H1 (cell line): ENCODE results near the gene MAFF. TPM values are rescaled to one million over a fixed set of nuclear protein-coding genes. Genes with fewer than 3 reads are reported as not detected.

Source experiments
- CTCF ChIA-PET: fragments of 300-600 bp; sonication (Branson Sonifier 250); formaldehyde crosslinking; loops from one replicate; lab custom pipeline; 2021; ENCODE audit not compliant: partially characterized antibody; lab: Charles Lee
- POLR2A ChIA-PET: fragments of 300-600 bp; sonication (Branson Sonifier 250); formaldehyde crosslinking; loops from one replicate; lab custom pipeline; 2021; ENCODE audit warnings: inconsistent platforms; ENCODE audit not compliant: partially characterized antibody; lab: Charles Lee
- DNase-seq, 2 experiments: peaks; one replicate each; pipeline versions ENCODE4 v3.0.0 to v3.0.0-alpha.2; 2010 to 2022; ENCODE audit warnings: low spot score in 2 of 2, low read depth in 1 of 2, mixed read lengths in 1 of 2
- FAIRE-seq: peaks from 2 replicates; lab custom pipeline; 2011; peaks lifted over from hg19 to GRCh38; lab: Jason Lieb, UNC
- H2AFZ ChIP-seq: 2 replicates; pipeline ENCODE4 v1.8.1; 2012; ENCODE audit warnings: low read length, inconsistent platforms
- H2AK5ac ChIP-seq: 2 replicates; pipeline ENCODE4 v1.6.1; 2013; ENCODE audit warnings: low read depth, low read length
- H2BK120ac ChIP-seq: replicated peaks from 2 replicates; pipeline ENCODE3; 2013; ENCODE audit warnings: low read depth, low read length, inconsistent platforms
- H2BK12ac ChIP-seq: 2 replicates; pipeline ENCODE4 v1.6.1; 2013; ENCODE audit warnings: low read depth, low read length
- H2BK15ac ChIP-seq: 2 replicates; pipeline ENCODE4 v1.6.1; 2013; ENCODE audit warnings: low read length
- H2BK20ac ChIP-seq: 2 replicates; pipeline ENCODE4 v1.6.1; 2013; ENCODE audit warnings: low read length
- H2BK5ac ChIP-seq: 2 replicates; pipeline ENCODE4 v1.6.1; 2013; ENCODE audit warnings: low read depth, low read length
- H3K14ac ChIP-seq: 2 replicates; pipeline ENCODE4 v1.6.1; 2013; ENCODE audit warnings: inconsistent platforms; ENCODE audit not compliant: insufficient read length
- H3K18ac ChIP-seq: 2 replicates; pipeline ENCODE4 v1.6.1; 2013; ENCODE audit warnings: low read length; ENCODE audit errors: extremely low read depth
- H3K23ac ChIP-seq: 2 replicates; pipeline ENCODE4 v1.6.1; 2013; ENCODE audit warnings: inconsistent platforms; ENCODE audit not compliant: insufficient read length
- H3K23me2 ChIP-seq: 2 replicates; pipeline ENCODE4 v1.6.1; 2013; ENCODE audit warnings: low read depth, low read length
- H3K27ac ChIP-seq: 2 replicates; pipeline ENCODE4 v1.6.1; 2011; ENCODE audit warnings: low read depth, low read length, inconsistent platforms
- H3K27me3 ChIP-seq, 4 experiments: replicated peaks in 1 of 4; 1 replicate in 1 of 4; 2 replicates in 3 of 4; pipeline versions ENCODE4 v1.6.1 to v1.8.1; 2011 to 2013; ENCODE audit warnings: low read length in 3 of 4, mild to moderate bottlenecking in 3 of 4, inconsistent platforms in 2 of 4, mixed read lengths in 2 of 4, moderate library complexity in 1 of 4; ENCODE audit not compliant: control insufficient read depth in 3 of 4, insufficient read depth in 3 of 4; ENCODE audit errors: extremely low read depth in 1 of 4
- H3K36me3 ChIP-seq, 4 experiments: 2 replicates each; pipeline versions ENCODE4 v1.6.1 to v1.8.1; 2011 to 2013; ENCODE audit warnings: mild to moderate bottlenecking in 4 of 4, low read length in 3 of 4, moderate library complexity in 2 of 4, control low read depth in 1 of 4, inconsistent platforms in 1 of 4; ENCODE audit not compliant: insufficient read depth in 4 of 4, control insufficient read depth in 2 of 4
- H3K4ac ChIP-seq: replicated peaks from 2 replicates; pipeline ENCODE3; 2013; ENCODE audit warnings: low read length, low read depth, mixed read lengths, inconsistent platforms; ENCODE audit not compliant: insufficient read length
- H3K4me1 ChIP-seq, 4 experiments: replicated peaks in 1 of 4; 1 replicate in 1 of 4; 2 replicates in 3 of 4; pipeline versions ENCODE4 v1.6.1 to v1.8.1; 2011 to 2013; ENCODE audit warnings: low read length in 3 of 4, inconsistent platforms in 2 of 4, mixed read lengths in 1 of 4; ENCODE audit not compliant: insufficient read depth in 4 of 4, control insufficient read depth in 3 of 4
- H3K4me2 ChIP-seq, 2 experiments: 2 replicates each; pipeline versions ENCODE4 v1.6.1 to v1.8.1; 2011 to 2013; ENCODE audit warnings: low read depth in 2 of 2, low read length in 2 of 2, control low read depth in 1 of 2, inconsistent platforms in 1 of 2, mild to moderate bottlenecking in 1 of 2; ENCODE audit not compliant: insufficient read depth in 1 of 2
- H3K4me3 ChIP-seq, 4 experiments: fragments of 200-600, 300-600 bp in 1 of 4; sonication (generic), shearing (Covaris generic), sonication (Bioruptor Twin) in 1 of 4; 2 replicates each; pipeline versions ENCODE4 v1.5.1 to v1.8.1; 2011 to 2016; ENCODE audit warnings: low read length in 4 of 4, low read depth in 3 of 4, control low read depth in 2 of 4, inconsistent platforms in 2 of 4, mild to moderate bottlenecking in 2 of 4, mixed read lengths in 1 of 4, moderate library complexity in 1 of 4; ENCODE audit not compliant: insufficient read depth in 2 of 4; ENCODE audit errors: extremely low read depth in 1 of 4
- H3K56ac ChIP-seq: replicated peaks from 2 replicates; pipeline ENCODE3; 2013; ENCODE audit warnings: low read depth, mild to moderate bottlenecking, mixed read lengths, low read length, inconsistent platforms; ENCODE audit not compliant: insufficient read length
- H3K79me1 ChIP-seq: 2 replicates; pipeline ENCODE4 v1.6.1; 2013; ENCODE audit warnings: low read depth, low read length, control low read depth
- H3K79me2 ChIP-seq, 2 experiments: 2 replicates each; pipeline versions ENCODE4 v1.6.1 to v1.8.1; 2012 to 2013; ENCODE audit warnings: low read length in 2 of 2, mild to moderate bottlenecking in 2 of 2, inconsistent platforms in 1 of 2; ENCODE audit not compliant: insufficient read depth in 2 of 2, control insufficient read depth in 1 of 2
- H3K9ac ChIP-seq, 4 experiments: replicated peaks in 1 of 4; 1 replicate in 1 of 4; 2 replicates in 3 of 4; pipeline versions ENCODE4 v1.6.1 to v1.8.1; 2011 to 2013; ENCODE audit warnings: low read depth in 3 of 4, low read length in 3 of 4, control low read depth in 2 of 4, mild to moderate bottlenecking in 2 of 4, moderate library complexity in 2 of 4, inconsistent platforms in 1 of 4; ENCODE audit errors: extremely low read depth in 1 of 4
- H3K9me3 ChIP-seq, 2 experiments: 2 replicates each; pipeline versions ENCODE4 v1.6.1 to v1.8.1; 2012 to 2013; ENCODE audit warnings: mild to moderate bottlenecking in 2 of 2, moderate library complexity in 2 of 2, control low read depth in 1 of 2, inconsistent platforms in 1 of 2, low read depth in 1 of 2, low read length in 1 of 2, mixed read lengths in 1 of 2; ENCODE audit not compliant: insufficient read depth in 2 of 2
- H4K20me1 ChIP-seq, 2 experiments: replicated peaks in 1 of 2; 2 replicates each; pipeline versions ENCODE3 to v1.8.1; 2011 to 2013; ENCODE audit warnings: inconsistent platforms in 2 of 2, low read length in 2 of 2, mild to moderate bottlenecking in 1 of 2; ENCODE audit not compliant: insufficient read depth in 2 of 2, control insufficient read depth in 1 of 2
- H4K5ac ChIP-seq: 2 replicates; pipeline ENCODE4 v1.6.1; 2013; ENCODE audit warnings: low read length, low read depth, mixed read lengths, inconsistent platforms; ENCODE audit not compliant: insufficient read length
- H4K8ac ChIP-seq: 2 replicates; pipeline ENCODE4 v1.8.0; 2013; ENCODE audit warnings: mild to moderate bottlenecking, moderate library complexity, low read length, inconsistent platforms; ENCODE audit not compliant: insufficient read depth; ENCODE audit errors: extremely low read depth
- H4K91ac ChIP-seq: replicated peaks from 2 replicates; pipeline ENCODE3; 2013; ENCODE audit warnings: low read length, mixed read lengths, inconsistent platforms; ENCODE audit not compliant: insufficient read length
- ASH2L ChIP-seq: fragments of 200-600, 300-600 bp; sonication (generic); IDR thresholded peaks from one replicate; pipeline ENCODE4 v1.7.1; 2017; ENCODE audit warnings: low read length
- CREB1 ChIP-seq: IDR thresholded peaks from 2 replicates; pipeline ENCODE4 v1.6.1; 2012; ENCODE audit warnings: inconsistent platforms
- EZH2 ChIP-seq: fragments of 200-600 bp; sonication (generic); IDR thresholded peaks from 2 replicates; pipeline ENCODE4 v1.7.1; 2012; ENCODE audit warnings: low read depth, mild to moderate bottlenecking, moderate library complexity, low read length, inconsistent platforms; ENCODE audit not compliant: severe bottlenecking
- NANOG ChIP-seq: IDR thresholded peaks from 2 replicates; pipeline ENCODE4 v1.6.1; 2011; ENCODE audit warnings: low read length, low read depth, mild to moderate bottlenecking, inconsistent platforms; ENCODE audit not compliant: insufficient read depth, poor library complexity, severe bottlenecking
- NRF1 ChIP-seq: IDR thresholded peaks from 2 replicates; pipeline ENCODE4 v1.6.1; 2011; ENCODE audit warnings: mild to moderate bottlenecking, low read depth, low read length, improper control_type of control experiment
- PHF8 ChIP-seq: fragments of 200-600 bp; sonication (generic); conservative IDR thresholded peaks from 2 replicates; pipeline ENCODE4 v1.7.1; 2012; ENCODE audit warnings: low read depth, mild to moderate bottlenecking, inconsistent platforms, low read length, moderate library complexity
- POU5F1 ChIP-seq: IDR thresholded peaks from 2 replicates; pipeline ENCODE4 v1.6.1; 2011; ENCODE audit warnings: low read depth, mild to moderate bottlenecking, low read length, moderate library complexity
- RBBP5 ChIP-seq: IDR thresholded peaks from 2 replicates; pipeline ENCODE4 v1.7.1; 2012; ENCODE audit warnings: low read depth, mild to moderate bottlenecking, inconsistent platforms, low read length, moderate library complexity, borderline replicate concordance
- SIN3A ChIP-seq, 2 experiments: IDR thresholded peaks in 1 of 2; conservative IDR thresholded peaks in 1 of 2; 2 replicates each; pipeline ENCODE4 v1.6.1; 2011 to 2012; ENCODE audit warnings: low read length in 2 of 2, improper control_type of control experiment in 1 of 2, low read depth in 1 of 2, mild to moderate bottlenecking in 1 of 2
- SP1 ChIP-seq: IDR thresholded peaks from 2 replicates; pipeline ENCODE4 v1.6.1; 2011; ENCODE audit warnings: low read depth, low read length
- SUZ12 ChIP-seq: fragments of 200-600 bp; sonication (generic); IDR thresholded peaks from 2 replicates; pipeline ENCODE4 v1.6.1; 2012; ENCODE audit warnings: mild to moderate bottlenecking, inconsistent platforms, low read length, moderate library complexity, mixed read lengths
- TCF12 ChIP-seq: IDR thresholded peaks from 2 replicates; pipeline ENCODE4 v1.6.1; 2011; ENCODE audit warnings: low read depth, mild to moderate bottlenecking, low read length
- WGBS, 2 experiments: shearing (Covaris generic) in 1 of 2; methylation state at CpG; one replicate each; pipeline versions ENCODE4 v1.1.6 to v1.1.7; 2013 to 2015; ENCODE audit warnings: low lambda C conversion rate in 2 of 2, mixed read lengths in 2 of 2, inconsistent platforms in 1 of 2, low coverage in 1 of 2, missing lambda C conversion rate in 1 of 2; ENCODE audit not compliant: insufficient replicate concordance in 2 of 2, insufficient coverage in 1 of 2, insufficient read length in 1 of 2; ENCODE audit errors: extremely low coverage in 1 of 2, missing lambda C conversion rate in 1 of 2; 5-methylcytosine and 5-hydroxymethylcytosine counted together
- polyA plus RNA-seq, 7 experiments: library from polyadenylated mRNA; depleted of rRNA in 3 of 7; stranded (reverse) in 5 of 7; unstranded in 2 of 7; fragments of >200 nt in 5 of 7; fragments of 200-250 nt in 2 of 7; gene quantifications; 1 replicate in 5 of 7; 2 replicates in 1 of 7; 4 replicates in 1 of 7; pipeline versions ENCODE4 v1.2.1 to v1.2.3, GENCODE V29; 2011 to 2013; ENCODE audit warnings: missing spikeins in 2 of 7, mixed read lengths in 2 of 7
- total RNA-seq: library from RNA; stranded (reverse); fragmentation: NEBNext Ultra II Directional; extraction: Animal tissue kit (Norgen Biotek cat#: 25700); gene quantifications from 2 replicates; pipeline ENCODE4 v1.2.1, GENCODE V29; 2021

MAFF gene
- total and polyA plus RNA-seq, 2 of the 8 experiments (the other 6 are each of a cell fraction or from before 2014, with no cell fraction given): 1.5 to 6.3 TPM

- H2AK5ac ChIP-seq: no peak overlapping the region
- H4K5ac ChIP-seq: no peak overlapping the region
- ChIA-PET POLR2A (interaction anchor here (0.9 to 1.0 kb wide), 2 partner anchors 8 to 89 kb away, joined by 3 read pairs; no protein-coding TSS in a partner anchor), CTCF (interaction anchor here (0.6 to 1.9 kb wide), 5 partner anchors 84 to 466 kb away, joined by 3 to 5 read pairs (median 4); no protein-coding TSS in a partner anchor)
- H3K27ac ChIP-seq: no peak overlapping the region
- H3K36me3 ChIP-seq: peaks cover 0 to 27% (median 13%) of the 10 kb centered on the region in 4 experiments; a peak in 7 of 8 replicates
- H3K9me3 ChIP-seq: no peaks in the 10 kb centered on the region
- no peak overlapping the region for H2BK12ac ChIP-seq
- H3K4ac ChIP-seq: no peak overlapping the region
- no peaks in the 10 kb centered on the region; a peak in 1 of 7 replicates for H3K27me3 ChIP-seq
- no peak overlapping the region for H3K9ac ChIP-seq
- FAIRE-seq (no peak), DNase-seq (no peak)
- H4K20me1 ChIP-seq: peaks cover 2 to 7% of the 10 kb centered on the region in 2 experiments
- no peak overlapping the region for H3K4me3 ChIP-seq
- WGBS, 2 experiments: 92 to 100% methylated on average over 4 to 21 of the region's 25 CpGs
- H2AFZ ChIP-seq: no peak overlapping the region
- no peak overlapping the region for H4K91ac ChIP-seq
- H3K4me2 ChIP-seq: no peak overlapping the region
- no peak overlapping the region for H3K23ac ChIP-seq
- no peak overlapping the region for H2BK120ac ChIP-seq
- H3K79me2 ChIP-seq: no peaks in the 10 kb centered on the region
- H3K23me2 ChIP-seq: no peaks in the 10 kb centered on the region
- no peak overlapping the region for H4K8ac ChIP-seq
- no peaks in the 10 kb centered on the region for H3K79me1 ChIP-seq
- no peak overlapping the region for H3K56ac ChIP-seq
- H2BK15ac ChIP-seq: no peak overlapping the region
- H3K18ac ChIP-seq: no peak overlapping the region
- H3K4me1 ChIP-seq: no peaks in the 10 kb centered on the region; a peak in 1 of 7 replicates
- no peak overlapping the region for H2BK20ac ChIP-seq
- no peak overlapping the region for H3K14ac ChIP-seq
- no peak overlapping the region for H2BK5ac ChIP-seq
- no peak for TF ChIP-seq SP1
- no peak for TF ChIP-seq SUZ12
- no peak for TF ChIP-seq SIN3A (conservative IDR thresholded peaks at IDR 0.05 in 1 of 2, IDR thresholded peaks at IDR 0.05 in 1 of 2; ENCODE audit: low read depth in 1 of 2, low read length in 2 of 2)
- TF ChIP-seq EZH2: no peak
- no peak for TF ChIP-seq NRF1
- no peak for TF ChIP-seq TCF12
- TF ChIP-seq ASH2L: no peak
- no peak for TF ChIP-seq RBBP5
- TF ChIP-seq CREB1: no peak
- TF ChIP-seq POU5F1: no peak
- TF ChIP-seq NANOG: no peak
- no peak for TF ChIP-seq PHF8
Measured at GRCh38 chr22:38226853-38227649, 25.3 kb downstream of the MAFF start.
